GM13976 (cell line): ENCODE data around the gene MBTPS2.

Source experiments
- DNase-seq: peaks from one replicate; pipeline ENCODE4 v3.0.0; 2012; ENCODE audit warnings: low spot score
- in situ Hi-C: fragments of 300-500 bp; cut with MboI; formaldehyde crosslinking; loops from one replicate; pipeline ENCODE4 v1.12.0; 2022; ENCODE audit warnings: low sequenced_read_pairs, mixed read lengths, inconsistent platforms; ENCODE audit not compliant: unreplicated experiment
- TF ChIP-seq, protein P1 (sequence below): IDR thresholded peaks from 2 replicates; pipeline ENCODE4 v1.5.1; 2012; ENCODE audit warnings: borderline replicate concordance, mild to moderate bottlenecking; ENCODE audit not compliant: insufficient read depth; ENCODE audit errors: extremely low read depth, missing control alignments, control extremely low read depth

MBTPS2 gene

GRCh38 chrX:21907260-21907659 is 67.8 kb downstream of the MBTPS2 start:
- DNase-seq, result no peak
- in situ Hi-C loops, result no loop called here
- TF ChIP-seq, protein P1, sequence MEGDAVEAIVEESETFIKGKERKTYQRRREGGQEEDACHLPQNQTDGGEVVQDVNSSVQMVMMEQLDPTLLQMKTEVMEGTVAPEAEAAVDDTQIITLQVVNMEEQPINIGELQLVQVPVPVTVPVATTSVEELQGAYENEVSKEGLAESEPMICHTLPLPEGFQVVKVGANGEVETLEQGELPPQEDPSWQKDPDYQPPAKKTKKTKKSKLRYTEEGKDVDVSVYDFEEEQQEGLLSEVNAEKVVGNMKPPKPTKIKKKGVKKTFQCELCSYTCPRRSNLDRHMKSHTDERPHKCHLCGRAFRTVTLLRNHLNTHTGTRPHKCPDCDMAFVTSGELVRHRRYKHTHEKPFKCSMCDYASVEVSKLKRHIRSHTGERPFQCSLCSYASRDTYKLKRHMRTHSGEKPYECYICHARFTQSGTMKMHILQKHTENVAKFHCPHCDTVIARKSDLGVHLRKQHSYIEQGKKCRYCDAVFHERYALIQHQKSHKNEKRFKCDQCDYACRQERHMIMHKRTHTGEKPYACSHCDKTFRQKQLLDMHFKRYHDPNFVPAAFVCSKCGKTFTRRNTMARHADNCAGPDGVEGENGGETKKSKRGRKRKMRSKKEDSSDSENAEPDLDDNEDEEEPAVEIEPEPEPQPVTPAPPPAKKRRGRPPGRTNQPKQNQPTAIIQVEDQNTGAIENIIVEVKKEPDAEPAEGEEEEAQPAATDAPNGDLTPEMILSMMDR, result no peak

- in situ Hi-C loops, result no loop called here
Observed at GRCh38 chrX:21911481-21911880, 72.1 kb downstream of the MBTPS2 start.

DNA sequence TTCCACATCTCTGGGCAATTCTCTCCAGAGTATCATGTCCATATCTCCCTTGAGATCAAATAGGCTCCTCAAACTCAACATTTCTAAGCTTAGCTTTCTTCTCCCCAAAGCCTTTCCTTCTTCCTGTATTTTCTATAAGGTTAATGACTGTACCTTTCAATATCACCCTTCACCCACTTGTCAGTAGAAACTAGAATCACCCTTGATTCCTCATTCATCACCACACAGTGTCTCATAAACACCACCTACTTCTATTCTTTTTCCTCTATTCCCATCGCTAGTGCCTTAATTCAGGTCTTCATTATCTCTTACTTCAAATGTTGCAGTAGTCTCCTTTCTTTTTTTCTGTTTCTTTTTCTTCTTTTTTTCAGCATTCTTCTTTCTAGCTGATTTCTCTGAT is 72.8 kb downstream of the MBTPS2 start:
- TF ChIP-seq, protein P1, result no peak
- no peak for DNase-seq
- in situ Hi-C loops, result no loop called here

More at GRCh38 chrX:21911481-21911880, 72.1 kb downstream of the MBTPS2 start:
- TF ChIP-seq, protein P1, result no peak
- DNase-seq, result no peak

GRCh38 chrX:21912989-21913388 is 73.6 kb downstream of the MBTPS2 start:
- DNase-seq, result no peak
- TF ChIP-seq, protein P1, result no peak
- in situ Hi-C loops, result no loop called here

DNA sequence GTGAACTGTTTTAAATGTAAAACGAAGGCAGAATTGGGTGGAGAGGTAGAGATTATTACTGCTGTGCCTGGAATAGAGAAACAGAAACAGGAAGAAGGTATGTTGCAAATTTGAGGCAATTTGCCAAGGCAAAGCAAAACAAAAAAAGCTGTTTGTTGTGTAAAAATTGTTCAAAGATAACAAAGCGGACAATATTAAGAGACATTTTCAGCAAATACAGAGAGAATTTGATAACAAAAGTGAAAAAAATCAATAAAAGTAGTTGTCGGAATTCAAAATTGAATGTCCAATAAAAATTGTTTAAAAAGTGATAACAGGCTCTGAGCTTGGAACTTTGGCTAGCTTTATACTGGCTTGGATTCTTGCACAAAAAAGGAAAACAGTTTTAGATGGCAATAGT is 86.7 kb downstream of the MBTPS2 start:
- no peak for DNase-seq

GRCh38 chrX:21926527-21927278 is 87.3 kb downstream of the MBTPS2 start:
- DNase-seq, result peak; percentile 36
- in situ Hi-C loops, result no loop called here

More for the DNA sequence above, 86.7 kb downstream of the MBTPS2 start:
- TF ChIP-seq, protein P1, result no peak
- in situ Hi-C loops, result no loop called here

More at GRCh38 chrX:21926527-21927278, 87.3 kb downstream of the MBTPS2 start:
- TF ChIP-seq, protein P1, result no peak
